ENCODE results near the gene PPM1L.
A peak's percentile ranks its signal among the peaks of the same experiment; 100 is the strongest.

The PPM1L gene

DNA sequence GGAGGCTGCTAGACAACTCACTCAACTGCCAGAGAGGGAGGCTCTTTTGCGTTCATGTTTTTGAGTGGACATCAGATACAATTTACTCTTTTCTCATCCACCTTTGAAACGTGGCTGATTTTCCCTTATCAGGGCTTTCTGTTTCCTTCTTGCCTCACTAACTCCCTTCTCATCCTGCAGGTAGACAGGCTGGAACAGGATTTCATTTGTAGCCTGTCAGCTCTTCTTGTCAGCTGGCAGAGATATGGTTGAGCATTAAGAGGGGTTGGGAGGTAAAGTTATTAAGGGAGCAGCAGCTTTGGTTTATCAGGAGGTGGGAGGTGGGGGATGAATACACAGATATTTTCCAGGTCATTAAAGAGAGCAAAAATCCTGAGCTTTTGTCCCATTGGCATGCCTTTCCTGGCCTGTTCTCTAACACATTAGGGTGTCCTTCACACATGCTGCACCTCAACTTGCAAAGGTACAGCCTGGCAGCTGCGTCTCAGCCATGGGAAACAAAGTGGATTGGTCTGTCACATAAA is 73.5 kb downstream of the PPM1L start:
- TF ChIP-seq, protein P1, sequence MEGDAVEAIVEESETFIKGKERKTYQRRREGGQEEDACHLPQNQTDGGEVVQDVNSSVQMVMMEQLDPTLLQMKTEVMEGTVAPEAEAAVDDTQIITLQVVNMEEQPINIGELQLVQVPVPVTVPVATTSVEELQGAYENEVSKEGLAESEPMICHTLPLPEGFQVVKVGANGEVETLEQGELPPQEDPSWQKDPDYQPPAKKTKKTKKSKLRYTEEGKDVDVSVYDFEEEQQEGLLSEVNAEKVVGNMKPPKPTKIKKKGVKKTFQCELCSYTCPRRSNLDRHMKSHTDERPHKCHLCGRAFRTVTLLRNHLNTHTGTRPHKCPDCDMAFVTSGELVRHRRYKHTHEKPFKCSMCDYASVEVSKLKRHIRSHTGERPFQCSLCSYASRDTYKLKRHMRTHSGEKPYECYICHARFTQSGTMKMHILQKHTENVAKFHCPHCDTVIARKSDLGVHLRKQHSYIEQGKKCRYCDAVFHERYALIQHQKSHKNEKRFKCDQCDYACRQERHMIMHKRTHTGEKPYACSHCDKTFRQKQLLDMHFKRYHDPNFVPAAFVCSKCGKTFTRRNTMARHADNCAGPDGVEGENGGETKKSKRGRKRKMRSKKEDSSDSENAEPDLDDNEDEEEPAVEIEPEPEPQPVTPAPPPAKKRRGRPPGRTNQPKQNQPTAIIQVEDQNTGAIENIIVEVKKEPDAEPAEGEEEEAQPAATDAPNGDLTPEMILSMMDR (IDR thresholded peaks at IDR 0.05; ENCODE audit: extremely low read depth, insufficient read depth, missing control alignments) = no peak
- no peak for DNase-seq (ENCODE audit: low spot score)
- in situ Hi-C loops (cut with MboI; ENCODE audit: low pct_unique_long_range_greater_than_20kb, low sequenced_read_pairs, unreplicated experiment) = no loop called here

DNA sequence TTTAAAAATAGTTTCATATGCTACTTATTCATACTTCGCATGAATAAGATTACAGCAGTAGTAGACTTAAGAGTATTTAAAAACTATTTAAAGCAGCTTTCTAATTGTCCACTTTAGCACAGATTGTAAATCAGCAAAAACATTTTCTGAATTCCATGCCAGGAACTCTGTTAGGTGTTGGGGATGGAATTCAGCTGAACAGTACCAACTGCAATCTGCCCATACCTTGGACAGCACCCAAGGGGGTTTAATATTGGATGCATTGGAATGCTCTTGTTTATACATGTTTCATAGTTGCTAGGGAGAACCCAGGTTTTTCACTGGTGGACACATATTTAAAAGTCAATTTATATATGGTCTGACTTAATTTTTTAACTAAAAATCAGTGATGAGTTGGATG is 74.8 kb downstream of the PPM1L start:
- TF ChIP-seq, protein P1 (IDR thresholded peaks at IDR 0.05; ENCODE audit: extremely low read depth, insufficient read depth, missing control alignments) = no peak
- in situ Hi-C loops (cut with MboI; ENCODE audit: low pct_unique_long_range_greater_than_20kb, low sequenced_read_pairs, unreplicated experiment) = no loop called here
- DNase-seq (ENCODE audit: low spot score) = no peak

DNA sequence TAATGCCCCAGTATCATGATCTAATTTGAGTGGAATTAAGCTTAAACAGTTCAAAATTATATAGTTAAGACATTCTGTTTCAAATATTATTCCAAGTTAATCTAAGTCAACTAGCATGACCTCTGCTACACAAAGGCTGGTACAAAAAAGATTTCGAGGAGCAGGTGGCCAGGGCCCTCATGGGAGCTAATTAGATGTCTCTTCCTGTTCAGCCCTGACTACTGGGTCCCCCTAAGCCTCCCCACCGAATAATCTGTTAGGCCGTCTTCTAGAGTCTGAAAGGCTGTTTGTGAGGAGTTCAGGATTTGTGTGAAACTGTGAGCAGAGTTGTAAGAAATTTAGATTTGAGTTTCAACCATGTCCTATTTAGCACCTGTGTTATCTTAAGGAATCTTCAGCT is 75.4 kb downstream of the PPM1L start:
- TF ChIP-seq, protein P1 (IDR thresholded peaks at IDR 0.05; ENCODE audit: extremely low read depth, insufficient read depth, missing control alignments) = no peak
- in situ Hi-C loops (cut with MboI; ENCODE audit: low pct_unique_long_range_greater_than_20kb, low sequenced_read_pairs, unreplicated experiment) = no loop called here
- no peak for DNase-seq (ENCODE audit: low spot score)

DNA sequence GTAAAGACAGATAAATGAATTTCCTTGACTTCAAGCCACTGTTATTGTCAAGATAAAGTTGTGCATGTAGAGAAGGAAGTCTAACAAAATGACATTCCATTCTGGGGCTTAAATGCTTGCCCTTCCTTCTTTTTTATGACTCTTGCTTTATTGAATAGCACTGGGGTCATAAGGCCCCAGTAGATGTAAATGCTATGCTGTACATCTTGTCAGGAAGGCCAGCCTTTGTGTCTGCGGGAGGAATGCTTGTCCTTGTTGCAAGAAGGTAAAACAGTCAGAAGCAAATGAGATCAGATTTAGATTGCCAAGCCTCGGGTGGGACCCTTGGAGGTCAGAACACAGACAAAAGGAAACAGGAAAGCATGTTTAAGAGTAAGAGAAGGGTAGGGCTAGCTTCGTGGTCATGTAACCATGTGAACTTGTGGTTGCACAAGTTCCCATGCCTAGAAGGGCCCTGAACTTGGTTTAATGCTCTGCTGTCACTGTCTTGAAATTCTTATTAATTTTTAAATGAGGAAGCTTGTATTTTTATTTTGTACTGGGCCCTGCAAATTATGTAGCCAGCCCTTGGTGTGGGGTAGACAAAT is 81.5 kb downstream of the PPM1L start:
- DNase-seq (ENCODE audit: low spot score) = no peak
- TF ChIP-seq, protein P1 (IDR thresholded peaks at IDR 0.05; ENCODE audit: extremely low read depth, insufficient read depth, missing control alignments) = no peak
- in situ Hi-C loops (cut with MboI; ENCODE audit: low pct_unique_long_range_greater_than_20kb, low sequenced_read_pairs, unreplicated experiment) = no loop called here

DNA sequence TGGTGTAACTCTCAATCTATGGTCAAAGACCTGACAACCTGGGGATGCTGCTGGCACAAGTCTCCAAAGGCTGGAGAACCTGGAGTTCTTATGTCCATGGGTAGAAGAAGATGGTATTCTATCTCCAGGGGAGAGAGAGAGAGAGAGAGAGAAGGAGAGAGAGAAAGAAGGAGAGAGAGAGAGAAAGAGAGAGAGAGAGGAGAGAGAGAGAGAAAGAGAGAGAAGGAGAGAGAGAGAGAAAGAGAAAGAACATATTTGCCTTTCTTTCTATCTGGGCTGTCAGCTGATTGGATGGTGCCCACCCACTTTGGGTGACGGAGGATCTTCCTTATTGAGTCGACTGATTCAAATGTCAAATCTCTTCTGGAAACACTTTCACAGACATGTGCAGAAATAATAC is 84.6 kb downstream of the PPM1L start:
- in situ Hi-C loops (cut with MboI; ENCODE audit: low pct_unique_long_range_greater_than_20kb, low sequenced_read_pairs, unreplicated experiment) = no loop called here
- TF ChIP-seq, protein P1 (IDR thresholded peaks at IDR 0.05; ENCODE audit: extremely low read depth, insufficient read depth, missing control alignments) = no peak
- no peak for DNase-seq (ENCODE audit: low spot score)

DNA sequence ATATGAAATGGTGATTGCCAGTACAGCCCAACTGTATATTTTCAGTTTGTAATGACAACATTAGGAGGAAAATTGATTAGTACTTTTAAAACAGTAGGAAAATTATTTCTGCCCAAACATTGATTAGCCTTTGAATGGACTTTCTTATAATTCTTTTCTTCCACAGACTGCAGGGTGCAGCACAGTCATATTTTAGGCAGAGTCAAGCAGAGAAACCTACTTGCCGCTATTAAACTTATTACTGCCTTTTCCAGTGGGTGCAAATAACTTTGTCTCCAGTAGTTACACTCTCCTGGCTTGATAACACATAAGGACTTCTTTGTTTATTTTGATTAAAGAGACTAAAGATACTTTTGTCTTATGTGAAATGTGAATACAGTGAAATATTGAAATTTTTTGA is 85.4 kb downstream of the PPM1L start:
- TF ChIP-seq, protein P1 (IDR thresholded peaks at IDR 0.05; ENCODE audit: extremely low read depth, insufficient read depth, missing control alignments) = peak; percentile 20
- in situ Hi-C loops (cut with MboI; ENCODE audit: low pct_unique_long_range_greater_than_20kb, low sequenced_read_pairs, unreplicated experiment) = no loop called here
- DNase-seq (ENCODE audit: low spot score) = no peak
